Epithelial cell of esophagus (primary cell): ENCODE measurements around the gene GADD45G.

Experiments used
- DNase-seq: peaks from one replicate; pipeline ENCODE4 v3.0.0; 2010; ENCODE audit warnings: low read depth
- H3K4me3 ChIP-seq: 2 replicates; pipeline ENCODE4 v1.5.1; 2011; ENCODE audit warnings: mild to moderate bottlenecking, low read length, control low read depth
- CTCF ChIP-seq: IDR thresholded peaks from 2 replicates; pipeline ENCODE4 v1.5.1; 2011; ENCODE audit warnings: low read depth, mild to moderate bottlenecking, low read length, control low read depth, inconsistent platforms; ENCODE audit not compliant: insufficient read depth; ENCODE audit errors: missing control alignments

GADD45G gene

GRCh38 chr9:89592963-89593726 lies 11.7 kb upstream of the GADD45G start:
- TF ChIP-seq CTCF = no peak
- no peak overlapping the region for H3K4me3 ChIP-seq

GRCh38 chr9:89593727-89594427 lies 10.9 kb upstream of the GADD45G start:
- DNase-seq = peak; percentile 42
- peak; percentile 74 for TF ChIP-seq CTCF
- H3K4me3 ChIP-seq = no peak overlapping the region

More at GRCh38 chr9:89592963-89593726, 11.7 kb upstream of the GADD45G start:
- no peak for DNase-seq

- DNase-seq = no peak
- no peak overlapping the region for H3K4me3 ChIP-seq
- no peak for TF ChIP-seq CTCF
These were observed 9.8 kb upstream of the GADD45G start for GRCh38 chr9:89594811-89595550.

- H3K4me3 ChIP-seq = no peak overlapping the region
- DNase-seq = no peak
- no peak for TF ChIP-seq CTCF
These were observed 9.2 kb upstream of the GADD45G start for GRCh38 chr9:89595646-89596045.

GRCh38 chr9:89596937-89597555 lies 7.8 kb upstream of the GADD45G start:
- no peak for DNase-seq
- H3K4me3 ChIP-seq = no peak overlapping the region
- TF ChIP-seq CTCF = no peak

GRCh38 chr9:89597711-89598362 lies 7.0 kb upstream of the GADD45G start:
- TF ChIP-seq CTCF = peak; percentile 92
- peak; percentile 62 for DNase-seq
- no peak overlapping the region for H3K4me3 ChIP-seq
